Measurements from ENCODE around the gene THEMIS.

GRCh38 chr6:127945434-127946097 lies 44.7 kb upstream of the THEMIS start:
- TF ChIP-seq EZH2 (IDR thresholded peaks at IDR 0.05; ENCODE audit: insufficient read depth, poor library complexity, severe bottlenecking) (no peak), EZH2phosphoT487 (IDR thresholded peaks at IDR 0.05; ENCODE audit: insufficient read depth, low read depth) (no peak)

All from GM23248 (cell line).